Activated CD4-positive, alpha-beta T cell treated with anti-CD3 and anti-CD28 coated beads for 1 hour (primary cell): ENCODE measurements around the gene PCP4.

Source experiments
- DNase-seq: peaks from one replicate; pipeline ENCODE4 v3.0.0-alpha.2; 2020

PCP4 gene

DNA sequence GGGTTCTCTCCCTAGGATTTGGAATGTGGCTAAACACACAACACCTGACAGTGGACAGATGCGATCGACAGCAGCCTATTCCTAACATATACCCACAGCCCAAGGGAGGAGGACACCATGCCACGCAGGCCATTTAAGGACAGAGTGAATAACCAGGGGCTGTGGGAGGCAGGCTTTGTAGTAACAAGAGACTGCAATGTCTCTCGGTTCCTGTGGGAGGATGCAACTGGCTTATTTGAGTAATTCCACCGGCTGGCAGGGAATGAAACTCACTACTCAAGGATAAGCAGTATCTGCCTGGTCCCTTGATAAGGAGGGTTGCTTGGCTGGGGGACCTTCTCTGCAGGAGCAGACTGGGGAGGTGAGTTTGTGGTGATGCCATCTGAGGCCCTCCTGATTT lies 109.6 kb downstream of the PCP4 start:
- no peak for DNase-seq
